Measurements from ENCODE around the gene SENP1.

The SENP1 gene

DNA sequence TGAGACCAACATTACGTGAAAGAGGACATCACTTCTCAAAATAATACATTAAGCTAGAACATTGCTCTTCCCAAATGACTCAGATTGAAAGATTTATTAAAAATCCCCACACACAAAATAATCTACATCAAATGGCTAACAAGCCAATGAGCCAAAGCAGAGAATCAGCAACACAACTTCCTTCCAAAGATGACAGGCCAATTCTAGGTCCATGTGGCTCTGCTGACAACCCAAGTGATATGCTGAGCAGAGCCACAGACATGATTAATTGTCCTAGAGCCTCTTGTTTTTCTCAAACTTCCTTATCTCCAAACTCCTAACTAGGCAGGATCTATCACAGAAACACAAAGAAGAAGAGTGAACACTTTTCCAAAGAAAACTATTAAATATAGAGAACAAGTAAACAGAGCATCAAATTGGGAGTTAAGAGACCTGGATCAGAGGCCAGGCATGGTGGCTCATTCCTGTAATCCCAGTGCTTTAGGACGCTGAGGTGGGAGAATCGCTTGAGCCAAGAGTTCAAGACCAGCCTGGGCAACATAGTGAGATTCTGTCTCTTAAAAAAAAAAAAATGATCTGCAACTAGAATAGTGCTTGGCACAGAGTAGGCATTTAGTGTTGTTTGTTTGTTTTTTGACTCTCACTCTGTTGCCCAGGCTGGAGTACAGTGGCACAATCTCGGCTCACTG is 38.5 kb downstream of the SENP1 start:
- peak; percentile 28 for DNase-seq (ENCODE audit: low read depth)

- DNase-seq (ENCODE audit: low read depth) = peak; percentile 63
These were observed 40.8 kb downstream of the SENP1 start for GRCh38 chr12:48065041-48065440.

DNA sequence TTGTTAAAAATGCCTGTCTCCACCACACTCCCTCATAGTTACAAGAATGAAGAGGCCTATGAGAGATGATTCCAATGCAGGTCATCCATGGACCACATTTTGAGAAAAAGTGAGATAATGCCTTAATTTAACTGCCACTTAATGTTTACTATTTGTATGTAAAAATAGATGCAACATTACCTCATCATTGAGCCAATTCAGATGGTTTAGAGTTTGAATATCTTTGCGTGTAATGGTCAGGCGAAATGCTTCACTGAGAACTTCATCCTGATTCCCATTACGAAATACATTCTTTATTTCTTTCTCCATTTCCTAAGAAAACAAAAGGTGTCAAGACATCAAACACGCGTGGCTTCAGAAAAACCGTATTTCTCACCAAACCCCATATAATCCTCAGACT is 42.3 kb downstream of the SENP1 start:
- no peak for DNase-seq (ENCODE audit: low read depth)

DNA sequence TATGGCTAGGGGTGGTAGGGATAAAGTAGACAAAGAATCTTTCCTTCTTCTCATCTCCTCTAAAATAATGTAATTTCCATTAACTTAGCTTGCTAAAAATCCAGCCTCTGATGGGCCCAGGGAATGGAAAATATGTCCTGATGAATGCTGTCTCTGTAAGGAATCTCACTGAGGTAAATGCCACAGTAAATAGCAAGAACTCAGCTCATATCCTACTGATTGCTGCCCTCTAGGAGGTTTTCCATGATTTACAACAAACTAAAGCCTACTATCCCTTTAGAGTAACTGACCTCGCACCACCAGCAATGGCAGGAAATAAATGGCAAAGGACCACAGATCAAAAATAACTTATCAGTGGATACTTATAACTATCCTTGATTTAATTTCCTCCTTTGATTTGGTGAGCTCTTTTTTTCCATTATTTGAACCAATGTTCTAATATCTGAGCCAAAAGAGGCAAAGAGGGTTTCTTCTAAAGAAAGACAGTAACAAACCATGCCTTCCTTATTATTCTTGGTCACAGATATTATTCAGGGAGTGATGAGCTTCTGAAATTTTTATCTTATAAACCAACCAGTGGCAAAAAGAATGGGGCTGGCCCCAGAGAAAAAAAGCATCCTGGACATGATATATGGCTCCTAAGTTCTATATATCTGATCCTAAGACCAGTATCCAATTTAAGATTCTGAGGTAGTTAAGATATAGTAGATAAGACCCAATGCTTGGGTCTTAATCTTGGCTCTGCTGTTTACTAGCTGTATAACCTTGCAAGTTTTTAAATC is 43.8 kb downstream of the SENP1 start:
- peak; percentile 9 for DNase-seq (ENCODE audit: low read depth)

- peak; percentile 6 for DNase-seq (ENCODE audit: low read depth)
These were observed 45.4 kb downstream of the SENP1 start for GRCh38 chr12:48060474-48060873.

DNA sequence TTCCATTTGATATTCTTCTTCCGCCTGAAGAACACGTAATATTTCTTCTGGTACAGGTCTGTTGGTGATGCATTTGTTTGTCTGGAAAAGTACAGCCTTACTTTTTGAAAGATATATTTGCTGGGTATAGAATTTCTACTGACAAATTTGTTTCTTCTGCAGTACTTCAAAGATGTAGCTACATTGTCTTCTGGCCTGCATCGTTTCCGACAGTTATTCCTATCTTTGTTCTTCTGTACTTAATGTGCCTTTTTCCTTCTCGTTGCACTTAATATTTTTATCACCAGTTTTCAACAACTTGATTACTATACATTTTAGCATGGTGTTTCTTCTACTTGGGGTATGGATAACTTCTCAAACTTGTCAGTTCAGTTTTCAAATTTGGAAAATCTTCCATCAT is 47.1 kb downstream of the SENP1 start:
- no peak for DNase-seq (ENCODE audit: low read depth)

DNA sequence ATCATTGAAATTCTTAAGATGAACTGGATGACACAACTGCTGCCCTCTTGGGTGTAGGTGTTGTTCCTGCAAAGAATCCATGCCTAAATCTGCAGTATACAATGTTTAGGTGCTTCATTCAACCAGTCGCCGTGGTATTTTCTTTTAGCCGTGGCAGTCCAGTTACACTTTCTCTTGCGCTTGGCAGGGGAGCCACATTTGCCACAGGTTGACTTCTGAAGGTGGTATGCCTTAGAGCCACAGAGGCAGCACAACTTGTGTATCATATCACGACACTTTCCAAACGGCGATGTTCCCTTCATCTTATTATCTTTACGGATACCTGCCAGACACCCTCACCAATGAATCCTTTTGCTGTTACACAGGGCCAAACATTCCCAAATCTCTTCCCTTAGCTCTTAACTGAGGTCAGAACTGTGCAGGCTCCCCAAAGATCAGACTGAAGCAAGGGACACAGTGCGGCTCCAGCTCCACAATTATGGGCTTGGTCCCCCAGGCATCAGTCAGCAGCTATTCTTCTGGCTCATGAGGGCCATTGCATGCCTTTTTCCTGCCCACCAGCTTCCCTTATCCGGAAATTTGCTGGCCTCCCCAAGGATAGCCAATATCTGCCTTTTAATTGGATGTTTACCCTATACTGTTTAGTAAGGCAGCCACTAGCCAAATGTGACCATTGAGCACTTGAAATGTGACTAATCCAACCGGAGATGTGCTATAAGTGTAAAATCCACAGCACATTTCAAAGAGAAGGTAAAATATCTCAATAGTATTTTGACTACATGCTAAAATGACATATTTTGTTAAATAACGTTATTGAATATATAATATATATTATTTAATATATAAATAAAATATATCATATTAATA is 50.7 kb downstream of the SENP1 start:
- no peak for DNase-seq (ENCODE audit: low read depth)

GRCh38 chr12:48053883-48054282 is 52.0 kb downstream of the SENP1 start:
- no peak for DNase-seq (ENCODE audit: low read depth)

DNA sequence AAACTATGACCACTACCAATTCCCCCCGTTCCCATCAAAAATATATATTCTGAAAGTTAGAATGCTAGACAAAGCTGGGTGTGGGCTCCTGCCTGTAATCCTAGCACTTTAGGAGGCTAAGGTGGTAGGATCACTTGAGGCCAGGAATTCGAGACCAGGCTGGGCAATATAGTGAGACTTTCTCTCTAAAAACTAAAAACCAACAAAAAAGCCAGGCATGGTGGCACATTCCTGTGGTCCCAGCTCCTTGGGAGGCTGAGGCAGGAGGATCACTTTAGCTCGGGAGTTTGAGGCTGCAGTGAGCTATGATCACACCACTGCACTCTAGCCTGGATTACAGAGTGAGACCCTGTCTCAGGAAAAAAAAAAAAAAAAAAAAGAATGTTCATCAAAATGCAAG is 52.8 kb downstream of the SENP1 start:
- no peak for DNase-seq (ENCODE audit: low read depth)

- DNase-seq (ENCODE audit: low read depth) = no peak
These were observed 54.2 kb downstream of the SENP1 start for GRCh38 chr12:48051681-48052080.

GRCh38 chr12:48050174-48050573 is 55.7 kb downstream of the SENP1 start:
- DNase-seq (ENCODE audit: low read depth) = no peak

GRCh38 chr12:48045965-48046518 is 59.8 kb downstream of the SENP1 start:
- no peak for DNase-seq (ENCODE audit: low read depth)

- no peak for DNase-seq (ENCODE audit: low read depth)
These were observed 60.6 kb downstream of the SENP1 start for GRCh38 chr12:48045061-48045846.

- DNase-seq (ENCODE audit: low read depth) = no peak
These were observed 61.5 kb downstream of the SENP1 start for GRCh38 chr12:48044396-48044795.

GRCh38 chr12:48043771-48044170 is 62.1 kb downstream of the SENP1 start:
- DNase-seq (ENCODE audit: low read depth) = no peak

- DNase-seq (ENCODE audit: low read depth) = no peak
These were observed 64.1 kb downstream of the SENP1 start for GRCh38 chr12:48041591-48042423.

DNA sequence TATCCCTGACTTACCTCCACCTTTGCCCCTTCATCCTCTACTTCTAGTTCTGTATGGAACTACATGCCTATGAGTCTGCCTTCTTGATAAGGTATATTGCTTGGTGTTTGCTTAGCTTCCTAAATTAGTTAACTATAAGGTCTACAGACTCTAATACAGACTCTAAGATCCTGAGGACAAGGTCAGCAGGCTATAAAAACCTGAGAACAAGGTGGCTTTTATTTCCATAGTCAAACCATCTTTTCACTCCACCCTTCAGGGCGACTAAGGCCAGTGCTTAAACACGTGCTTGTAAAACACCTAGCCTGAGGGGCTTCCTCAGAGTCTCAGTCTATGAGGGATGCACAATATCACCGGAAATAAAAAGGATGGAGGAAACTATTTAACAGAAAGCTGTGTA is 65.5 kb downstream of the SENP1 start:
- DNase-seq (ENCODE audit: low read depth) = no peak

GRCh38 chr12:48039151-48039550 is 66.7 kb downstream of the SENP1 start:
- no peak for DNase-seq (ENCODE audit: low read depth)

GRCh38 chr12:48038085-48038484 is 67.8 kb downstream of the SENP1 start:
- DNase-seq (ENCODE audit: low read depth) = no peak

- peak; percentile 63 for DNase-seq (ENCODE audit: low read depth)
These were observed 68.5 kb downstream of the SENP1 start for GRCh38 chr12:48037267-48037915.

All from amniotic epithelial cell (primary cell).